ENCODE measurements around the gene RUFY4. TPM values are rescaled to one million over a fixed set of nuclear protein-coding genes. Genes with fewer than 3 reads are reported as not detected.
"Not testable (repeated sequence)": the region's sequence is repeated elsewhere in the genome, so short reads cannot be mapped to it uniquely, and the experiment has no call there.

RUFY4 gene
- total and polyA plus RNA-seq, 4 experiments from 2014 or later, result 0.16 to 0.81 (median 0.30) TPM; not detected in 1

DNA sequence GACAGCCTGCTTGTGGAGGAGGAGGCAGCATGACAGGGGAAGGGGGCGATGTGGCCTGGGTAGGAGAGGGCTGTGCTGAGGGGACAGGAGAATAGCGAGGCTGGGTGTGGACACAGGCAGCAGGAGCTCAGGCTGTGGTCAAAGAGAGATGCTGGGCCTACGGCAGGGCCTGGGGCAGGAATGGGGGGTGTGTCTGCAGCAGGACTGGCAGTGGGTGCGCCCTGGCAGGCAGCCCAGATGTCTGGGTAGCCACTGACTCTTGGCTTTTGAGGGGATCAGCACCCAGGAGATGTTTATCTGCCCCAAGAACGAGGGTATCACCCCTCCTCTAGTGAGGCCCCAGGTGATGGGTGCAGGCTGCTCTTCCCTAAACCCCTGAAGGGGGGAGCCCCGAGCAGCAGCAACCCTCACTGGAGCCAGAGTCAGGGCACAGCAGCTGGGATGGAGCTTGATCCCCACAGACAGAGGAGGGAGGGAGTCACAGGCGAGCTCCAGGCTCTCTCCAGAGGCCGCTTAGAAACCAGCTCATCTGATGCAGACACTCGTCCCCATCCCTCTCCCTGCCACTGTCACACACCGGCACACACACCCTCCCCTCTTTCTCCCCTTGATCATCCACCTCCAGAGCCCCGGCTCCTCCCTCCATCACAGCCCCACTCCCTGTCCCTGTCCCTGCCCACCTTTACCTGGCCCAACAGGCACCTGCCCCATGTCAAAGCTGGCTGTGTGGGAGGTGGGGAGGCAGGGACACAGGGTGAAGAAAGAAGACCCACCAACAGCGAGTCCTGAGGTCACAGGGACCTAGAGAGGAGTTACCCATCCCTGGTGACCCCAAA lies 36.5 kb upstream of the RUFY4 start:
- no peaks in the 10 kb centered on the region for H3K9me3 Mint-ChIP-seq
- no peaks in the 10 kb centered on the region for H3K36me3 Mint-ChIP-seq
- ChIA-PET POLR2A (ENCODE audit: partially characterized antibody) (no interaction called here), CTCF (ENCODE audit: partially characterized antibody) (interaction anchor here (0.9 to 3.2 kb wide), 7 partner anchors 9 to 320 kb away, joined by 3 to 18 read pairs (median 4); partner anchors contain the start of gene RUFY4)
- H3K27me3 ChIP-seq (ENCODE audit: insufficient read depth, low read length), result no peaks in the 10 kb centered on the region
- H3K27ac Mint-ChIP-seq, result peak overlapping the region in 1 of 7 donors; percentile 47
- no peaks in the 10 kb centered on the region for H3K36me3 ChIP-seq (ENCODE audit: insufficient read depth, low read length)
- no peak overlapping the region for H3K27ac ChIP-seq (ENCODE audit: low read depth, low read length)
- intact Hi-C loops (cut with micrococcal nuclease), result loop anchor here (5.0 kb wide), 1 partner anchor 145 kb away; no protein-coding TSS in a partner anchor
- H3K4me3 Mint-ChIP-seq, result no peak overlapping the region
- no peaks in the 10 kb centered on the region for H3K9me3 ChIP-seq (ENCODE audit: control insufficient read depth in 1 of 2, low read length in 2 of 2)
- peaks cover 14% of the 10 kb centered on the region for H3K4me1 ChIP-seq (ENCODE audit: insufficient read depth, low read length)
- peaks cover 2 to 11% (median 6%) of the 10 kb centered on the region in 4 donors for H3K4me1 Mint-ChIP-seq
- no peak overlapping the region for H3K4me3 ChIP-seq (ENCODE audit: low read length in 2 of 2)
- DNase-seq, result no peak
- no peaks in the 10 kb centered on the region for H3K27me3 Mint-ChIP-seq

DNA sequence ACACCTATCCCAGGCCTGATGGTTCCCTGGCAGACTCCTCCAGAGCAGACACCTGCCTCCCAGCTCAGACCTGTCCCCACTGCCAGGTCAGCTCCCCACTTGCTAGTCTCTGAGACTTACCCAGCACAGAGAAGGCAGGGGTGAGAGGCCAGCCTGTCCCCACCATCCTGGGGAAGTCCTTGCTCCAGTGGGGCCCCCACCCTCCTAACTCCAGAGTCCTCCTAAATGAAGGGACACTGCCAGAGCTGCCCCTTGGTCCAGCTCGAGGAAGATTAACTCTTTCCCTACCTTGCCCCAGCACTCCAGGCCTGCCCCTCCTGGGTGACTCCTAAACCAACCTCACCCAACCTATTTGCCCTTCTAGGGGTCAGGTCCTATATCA lies 35.9 kb upstream of the RUFY4 start:
- ChIA-PET CTCF (ENCODE audit: partially characterized antibody) (interaction anchor here (0.9 to 3.2 kb wide), 7 partner anchors 9 to 321 kb away, joined by 3 to 18 read pairs (median 4); partner anchors contain the start of gene RUFY4), POLR2A (ENCODE audit: partially characterized antibody) (no interaction called here)
- Mint-ChIP-seq H3K27ac (no peak overlapping the region), H3K4me3 (peak overlapping the region in 1 of 8 donors; percentile 43), H3K36me3 (no peaks in the 10 kb centered on the region), H3K27me3 (peaks cover 0 to 2% of the 10 kb centered on the region in 2 donors), H3K9me3 (no peaks in the 10 kb centered on the region), H3K4me1 (peaks cover 2 to 11% (median 6%) of the 10 kb centered on the region in 4 donors)
- Histone ChIP-seq H3K27ac (ENCODE audit: low read depth, low read length) (no peak overlapping the region), H3K9me3 (ENCODE audit: control insufficient read depth in 1 of 2, low read length in 2 of 2) (no peaks in the 10 kb centered on the region), H3K36me3 (ENCODE audit: insufficient read depth, low read length) (no peaks in the 10 kb centered on the region), H3K4me1 (ENCODE audit: insufficient read depth, low read length) (peaks cover 14% of the 10 kb centered on the region), H3K4me3 (ENCODE audit: low read length in 2 of 2) (no peak overlapping the region), H3K27me3 (ENCODE audit: insufficient read depth, low read length) (no peaks in the 10 kb centered on the region)
- no peak for DNase-seq
- intact Hi-C loops (cut with micrococcal nuclease), result loop anchor here (5.0 kb wide), 1 partner anchor 146 kb away; no protein-coding TSS in a partner anchor

DNA sequence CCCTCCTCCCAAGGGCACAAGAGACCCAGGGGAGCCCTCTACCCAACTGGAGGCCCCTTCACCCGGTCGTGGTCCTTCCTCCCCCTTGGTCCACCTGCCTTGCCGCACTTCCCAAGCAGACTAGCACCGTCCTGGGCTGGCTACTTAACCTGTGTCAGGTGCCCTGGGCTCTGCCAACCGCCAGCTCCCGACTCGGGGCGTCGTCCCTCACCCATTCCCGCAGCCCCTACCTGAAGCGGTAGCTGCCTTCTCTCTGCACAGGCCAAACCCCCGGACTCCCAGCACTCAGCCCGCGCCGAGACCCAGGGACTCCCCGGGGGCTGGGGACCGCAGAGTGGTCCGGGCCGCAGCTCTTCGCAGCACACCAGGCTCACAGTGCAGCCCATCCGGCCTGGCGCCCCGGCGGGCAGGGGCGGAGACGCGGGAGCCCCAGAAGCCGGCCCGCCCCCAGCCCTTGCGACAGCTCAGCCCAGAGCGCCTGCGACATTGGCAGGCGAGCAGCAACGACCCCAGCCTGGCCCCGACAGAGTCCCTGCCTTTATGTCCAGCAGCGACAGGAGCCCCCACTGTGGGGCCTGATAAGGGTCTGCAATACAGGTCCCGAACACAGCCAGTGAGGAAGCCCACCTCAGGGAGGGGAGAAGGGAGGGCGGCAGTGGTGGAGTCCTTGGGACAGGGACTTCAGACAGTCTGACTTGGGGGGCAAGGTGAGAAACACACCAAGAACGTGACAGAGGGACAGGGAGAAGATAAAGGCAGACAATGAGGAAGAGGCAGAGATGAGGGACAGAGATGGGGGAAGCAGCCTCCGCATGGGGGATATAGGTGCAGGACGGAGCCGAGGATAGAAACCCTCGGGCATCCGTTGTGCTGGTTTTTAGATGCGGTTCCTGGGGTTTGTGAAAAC lies 35.2 kb upstream of the RUFY4 start:
- Histone ChIP-seq H3K9me3 (ENCODE audit: control insufficient read depth in 1 of 2, low read length in 2 of 2) (no peaks in the 10 kb centered on the region), H3K4me1 (ENCODE audit: insufficient read depth, low read length) (peaks cover 14% of the 10 kb centered on the region), H3K27ac (ENCODE audit: low read depth, low read length) (no peak overlapping the region), H3K27me3 (ENCODE audit: insufficient read depth, low read length) (no peaks in the 10 kb centered on the region), H3K36me3 (ENCODE audit: insufficient read depth, low read length) (no peaks in the 10 kb centered on the region), H3K4me3 (ENCODE audit: low read length in 2 of 2) (peak overlapping the region in 1 of 2 donors; percentile 63)
- DNase-seq, result peak in 1 of 5 donors; percentile 9
- peak overlapping the region in 5 of 7 donors; percentile 24 to 85 (median 52) for H3K27ac Mint-ChIP-seq
- H3K36me3 Mint-ChIP-seq, result no peaks in the 10 kb centered on the region
- intact Hi-C loops (cut with micrococcal nuclease), result loop anchor here (1.0 to 5.0 kb wide), 3 partner anchors 147 to 249 kb away; no protein-coding TSS in a partner anchor
- ChIA-PET CTCF (ENCODE audit: partially characterized antibody) (interaction anchor here (0.5 to 3.2 kb wide), 11 partner anchors 9 to 322 kb away, joined by 3 to 18 read pairs (median 4); partner anchors contain the start of gene RUFY4), POLR2A (ENCODE audit: partially characterized antibody) (no interaction called here)
- H3K27me3 Mint-ChIP-seq, result peaks cover 2 to 3% of the 10 kb centered on the region in 2 donors
- H3K4me1 Mint-ChIP-seq, result peaks cover 4 to 11% (median 6%) of the 10 kb centered on the region in 4 donors
- no peaks in the 10 kb centered on the region for H3K9me3 Mint-ChIP-seq
- H3K4me3 Mint-ChIP-seq, result peak overlapping the region; percentile 34 to 85 (median 78)

DNA sequence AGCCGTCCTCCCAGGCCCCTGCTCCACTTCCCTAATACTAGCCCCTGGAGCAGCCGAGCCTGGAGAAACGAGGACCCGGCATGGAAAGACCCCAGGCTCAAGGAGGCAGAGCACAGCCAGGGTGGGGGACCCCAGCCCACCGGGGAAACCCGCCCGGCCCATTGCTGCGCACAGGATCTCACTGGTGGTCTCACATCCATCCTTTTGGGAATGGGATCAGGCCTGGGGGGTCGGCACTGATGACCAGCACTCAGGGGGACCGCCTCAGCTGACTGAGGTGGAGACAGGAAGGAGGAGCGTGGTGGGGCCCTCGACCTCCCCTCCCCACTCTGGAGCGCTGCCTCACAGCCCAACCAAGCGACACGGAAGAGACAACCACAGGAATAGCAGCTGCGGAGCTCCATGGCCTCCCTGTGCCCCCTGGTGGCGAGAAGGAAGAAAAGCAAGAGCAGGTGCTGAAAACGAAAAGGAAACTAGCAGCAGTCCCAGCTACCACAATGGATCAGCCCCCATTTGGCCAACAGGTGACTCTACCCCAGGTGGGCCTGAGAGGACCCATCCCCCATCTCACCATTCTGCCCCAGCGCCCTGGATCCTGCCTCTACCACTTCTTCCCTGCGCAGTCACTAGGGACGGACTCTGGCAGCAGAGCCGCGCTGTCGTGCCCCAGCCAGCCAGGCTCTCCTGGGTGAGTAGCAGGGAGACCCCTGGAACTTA lies 34.4 kb upstream of the RUFY4 start:
- intact Hi-C loops (cut with micrococcal nuclease), result loop anchor here (1.0 to 5.0 kb wide), 3 partner anchors 147 to 249 kb away; no protein-coding TSS in a partner anchor
- H3K27ac ChIP-seq (ENCODE audit: low read depth, low read length); H3K27me3 Mint-ChIP-seq; H3K36me3 ChIP-seq (ENCODE audit: insufficient read depth, low read length); H3K36me3 Mint-ChIP-seq; H3K9me3 Mint-ChIP-seq; H3K9me3 ChIP-seq (ENCODE audit: control insufficient read depth in 1 of 2, low read length in 2 of 2); POLR2A ChIA-PET (ENCODE audit: partially characterized antibody); H3K27me3 ChIP-seq (ENCODE audit: insufficient read depth, low read length): not testable (repeated sequence)
- peak overlapping the region in 5 of 7 donors; percentile 56 to 85 (median 77) for H3K27ac Mint-ChIP-seq
- H3K4me3 Mint-ChIP-seq, result peak overlapping the region; percentile 69 to 85 (median 78)
- Histone ChIP-seq H3K4me1 (ENCODE audit: insufficient read depth, low read length) (peaks cover 14% of the 10 kb centered on the region), H3K4me3 (ENCODE audit: low read length in 2 of 2) (peak overlapping the region in 1 of 2 donors; percentile 63)
- CTCF ChIA-PET (ENCODE audit: partially characterized antibody), result interaction anchor here (0.5 to 3.1 kb wide), 8 partner anchors 12 to 249 kb away, joined by 3 to 18 read pairs (median 4); no protein-coding TSS in a partner anchor
- peak; percentile 64 to 81 (median 72) for DNase-seq
- peaks cover 6 to 11% (median 7%) of the 10 kb centered on the region in 4 donors for H3K4me1 Mint-ChIP-seq

DNA sequence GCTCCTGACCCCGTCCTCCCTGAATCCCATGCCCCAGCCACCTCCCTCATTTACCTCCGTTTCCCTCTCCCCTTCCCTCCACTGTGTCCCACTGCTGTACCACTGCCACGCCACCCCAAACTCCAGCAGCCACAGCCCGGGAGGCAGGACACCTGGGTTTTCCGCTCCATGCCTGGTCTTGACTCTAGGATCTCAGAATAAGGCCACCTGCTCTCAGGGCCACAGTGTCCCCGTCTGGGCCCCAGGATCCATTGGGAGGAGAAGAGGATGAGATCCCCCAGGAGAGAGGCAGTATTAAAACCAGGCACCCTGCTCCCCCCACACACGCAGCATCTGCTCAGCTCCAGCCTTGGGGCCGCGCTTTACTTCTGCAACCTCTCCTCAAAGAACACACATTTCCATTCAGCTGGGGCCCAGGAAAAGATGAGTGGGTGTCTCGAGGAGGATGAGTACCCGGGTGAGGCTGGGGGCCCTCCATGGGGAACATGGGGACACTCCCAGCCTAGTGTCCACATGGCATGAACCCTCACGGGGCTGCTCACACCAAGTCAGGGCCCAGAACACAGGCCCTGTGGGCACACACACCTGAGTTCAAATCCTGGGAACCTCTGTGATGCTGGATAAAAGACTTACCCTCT lies 33.5 kb upstream of the RUFY4 start:
- no peak for DNase-seq
- H3K36me3 ChIP-seq (ENCODE audit: insufficient read depth, low read length), result no peaks in the 10 kb centered on the region
- ChIA-PET POLR2A (ENCODE audit: partially characterized antibody) (no interaction called here), CTCF (ENCODE audit: partially characterized antibody) (interaction anchor here (1.3 to 2.0 kb wide), 3 partner anchors 14 to 249 kb away, joined by 4 to 7 read pairs (median 5); no protein-coding TSS in a partner anchor)
- Mint-ChIP-seq H3K36me3 (no peaks in the 10 kb centered on the region), H3K9me3 (no peaks in the 10 kb centered on the region), H3K4me1 (peaks cover 6 to 11% (median 7%) of the 10 kb centered on the region in 4 donors), H3K4me3 (peak overlapping the region in 5 of 8 donors; percentile 15 to 44 (median 31)), H3K27me3 (peaks cover 10 to 11% of the 10 kb centered on the region in 2 donors), H3K27ac (peak overlapping the region in 3 of 7 donors; percentile 44 to 71 (median 52))
- H3K27ac ChIP-seq (ENCODE audit: low read depth, low read length), result no peak overlapping the region
- no peaks in the 10 kb centered on the region for H3K9me3 ChIP-seq (ENCODE audit: control insufficient read depth in 1 of 2, low read length in 2 of 2)
- intact Hi-C loops (cut with micrococcal nuclease), result no loop called here
- peaks cover 14% of the 10 kb centered on the region for H3K4me1 ChIP-seq (ENCODE audit: insufficient read depth, low read length)
- no peaks in the 10 kb centered on the region for H3K27me3 ChIP-seq (ENCODE audit: insufficient read depth, low read length)
- H3K4me3 ChIP-seq (ENCODE audit: low read length in 2 of 2), result no peak overlapping the region

DNA sequence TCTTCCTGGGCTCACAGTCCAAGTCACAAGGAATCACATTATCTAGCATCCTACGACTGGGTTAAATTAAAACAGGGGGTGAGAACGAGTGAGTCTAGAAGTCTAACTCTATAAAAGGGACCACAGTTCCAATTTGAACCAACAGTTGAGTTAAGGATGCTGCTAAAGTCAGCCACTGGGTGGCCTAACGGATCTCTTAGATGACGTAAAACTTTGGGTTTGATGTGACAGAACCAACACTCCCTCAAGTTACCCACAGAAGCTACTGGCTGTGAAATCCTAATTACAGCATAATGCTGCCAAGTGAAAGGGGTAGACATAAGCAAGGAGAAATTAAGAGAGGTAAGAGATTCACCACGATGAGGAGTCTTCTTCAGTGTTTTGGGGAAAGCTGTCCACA lies 32.7 kb upstream of the RUFY4 start:
- POLR2A ChIA-PET (ENCODE audit: partially characterized antibody), result no interaction called here
- CTCF ChIA-PET (ENCODE audit: partially characterized antibody), result interaction anchor here (1.5 to 2.0 kb wide), 2 partner anchors 247 to 250 kb away, joined by 5 to 7 read pairs; no protein-coding TSS in a partner anchor
- H3K36me3 ChIP-seq (ENCODE audit: insufficient read depth, low read length), result no peaks in the 10 kb centered on the region
- no peak for DNase-seq
- no peaks in the 10 kb centered on the region for H3K9me3 ChIP-seq (ENCODE audit: control insufficient read depth in 1 of 2, low read length in 2 of 2)
- no peak overlapping the region for H3K27ac Mint-ChIP-seq
- H3K27me3 Mint-ChIP-seq, result peaks cover 11 to 12% of the 10 kb centered on the region in 2 donors
- peaks cover 6 to 11% (median 8%) of the 10 kb centered on the region in 4 donors for H3K4me1 Mint-ChIP-seq
- H3K9me3 Mint-ChIP-seq, result no peaks in the 10 kb centered on the region
- intact Hi-C loops (cut with micrococcal nuclease), result no loop called here
- peak overlapping the region in 2 of 8 donors; percentile 12 to 15 for H3K4me3 Mint-ChIP-seq
- no peak overlapping the region for H3K4me3 ChIP-seq (ENCODE audit: low read length in 2 of 2)
- H3K36me3 Mint-ChIP-seq, result no peaks in the 10 kb centered on the region
- H3K27ac ChIP-seq (ENCODE audit: low read depth, low read length), result no peak overlapping the region
- H3K27me3 ChIP-seq (ENCODE audit: insufficient read depth, low read length), result no peaks in the 10 kb centered on the region
- peaks cover 14% of the 10 kb centered on the region for H3K4me1 ChIP-seq (ENCODE audit: insufficient read depth, low read length)
